Mucosa of stomach (tissue), 1 donor: ENCODE data around the gene VAPA.
"Not testable (repeated sequence)": the region's sequence is repeated elsewhere in the genome, so short reads cannot be mapped to it uniquely, and the experiment has no call there.

Experiments
- H3K27me3 ChIP-seq: one replicate; pipeline ENCODE4 v1.7.0; 2013; ENCODE audit warnings: mild to moderate bottlenecking, low read length; ENCODE audit not compliant: control insufficient read depth, insufficient read depth
- H3K36me3 ChIP-seq: one replicate; pipeline ENCODE4 v1.7.0; 2013; ENCODE audit warnings: low read length; ENCODE audit not compliant: control insufficient read depth, insufficient read depth
- H3K4me1 ChIP-seq: one replicate; pipeline ENCODE4 v1.7.0; 2013; ENCODE audit warnings: mild to moderate bottlenecking, low read length; ENCODE audit not compliant: control insufficient read depth, insufficient read depth
- H3K4me3 ChIP-seq: one replicate; pipeline ENCODE4 v1.7.0; 2013; ENCODE audit warnings: low read length
- H3K9ac ChIP-seq: one replicate; pipeline ENCODE4 v1.7.0; 2013; ENCODE audit warnings: mild to moderate bottlenecking, low read length, moderate library complexity
- H3K9me3 ChIP-seq: one replicate; pipeline ENCODE4 v1.7.0; 2013; ENCODE audit warnings: mild to moderate bottlenecking, low read length, moderate library complexity; ENCODE audit not compliant: control insufficient read depth
- donor health status: Pancreatic carcinoma.

Gene VAPA

DNA sequence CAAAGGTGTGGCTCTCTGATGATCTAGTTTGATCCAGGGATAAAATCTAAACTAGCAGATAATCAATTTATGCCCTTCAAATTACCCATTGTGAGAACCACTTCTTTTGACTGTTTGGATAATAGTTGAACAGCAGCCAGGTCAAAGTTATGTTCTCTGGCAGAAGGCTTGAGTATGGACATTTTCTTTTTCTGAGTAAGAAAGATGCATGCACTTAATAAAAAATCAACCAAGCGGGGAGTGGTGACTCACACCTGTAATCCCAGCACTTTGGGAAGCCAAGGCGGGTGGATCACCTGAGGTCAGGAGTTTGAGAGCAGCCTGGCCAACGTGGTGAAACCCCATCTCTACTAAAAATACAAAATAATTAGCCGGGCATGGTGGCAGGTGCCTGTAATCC is 22.3 kb upstream of the VAPA start:
- not testable (repeated sequence) for H3K36me3 ChIP-seq, H3K4me3 ChIP-seq, H3K9me3 ChIP-seq, H3K9ac ChIP-seq, H3K4me1 ChIP-seq, H3K27me3 ChIP-seq

DNA sequence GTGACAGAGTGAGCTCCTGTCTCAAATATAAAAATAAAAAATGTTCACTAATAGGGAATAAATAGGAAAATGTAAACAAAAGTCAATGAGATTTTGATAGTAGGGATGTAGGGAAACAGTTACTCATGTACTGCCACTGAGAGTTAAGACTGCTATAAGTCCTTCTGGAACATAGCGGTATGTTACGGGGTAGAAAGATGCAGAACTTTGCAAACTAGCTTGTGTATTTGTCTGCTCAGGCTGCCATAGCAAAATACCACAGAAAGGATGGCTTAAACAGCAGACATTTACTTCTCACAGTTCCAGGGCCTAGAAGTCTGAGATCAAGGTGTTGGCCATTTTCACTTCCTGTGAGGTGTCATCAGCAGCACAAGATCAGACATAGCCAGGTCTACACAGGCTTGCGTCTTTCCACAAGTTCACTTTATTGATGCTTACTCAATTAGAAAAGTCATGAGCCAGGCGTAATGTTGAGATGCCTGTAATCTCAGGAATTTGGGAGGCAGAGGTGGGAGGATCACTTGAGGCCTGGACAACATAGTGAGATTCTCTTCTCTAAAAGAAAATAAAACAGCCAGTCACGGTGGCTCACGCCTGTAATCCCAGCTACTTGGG is 19.3 kb upstream of the VAPA start:
- no peaks in the 10 kb centered on the region for H3K9me3 ChIP-seq
- H3K27me3 ChIP-seq, result no peaks in the 10 kb centered on the region
- no peak overlapping the region for H3K4me3 ChIP-seq
- no peaks in the 10 kb centered on the region for H3K36me3 ChIP-seq
- H3K4me1 ChIP-seq, result no peaks in the 10 kb centered on the region
- no peak overlapping the region for H3K9ac ChIP-seq

DNA sequence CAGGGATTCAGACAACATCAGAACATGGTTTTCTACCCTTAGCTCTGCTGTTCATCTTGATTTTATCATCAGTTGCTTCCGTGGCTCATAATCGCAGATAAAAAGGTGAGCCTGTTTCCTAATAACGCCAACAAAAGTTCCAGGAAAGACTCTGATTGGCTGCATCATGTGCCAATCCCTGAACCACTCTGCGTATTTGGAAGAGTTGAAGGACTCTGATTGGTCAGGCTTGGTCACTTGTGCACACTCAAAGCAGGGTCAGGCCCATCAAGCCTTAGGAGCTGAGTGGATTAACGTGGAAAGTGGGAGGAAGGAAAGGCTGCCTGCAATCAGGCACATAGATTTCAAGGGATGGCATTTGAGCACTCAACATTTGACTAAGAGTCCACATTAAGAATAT is 16.7 kb upstream of the VAPA start:
- H3K9ac ChIP-seq, result no peak overlapping the region
- H3K9me3 ChIP-seq, result no peaks in the 10 kb centered on the region
- no peaks in the 10 kb centered on the region for H3K4me1 ChIP-seq
- no peak overlapping the region for H3K4me3 ChIP-seq
- H3K36me3 ChIP-seq, result no peaks in the 10 kb centered on the region
- no peaks in the 10 kb centered on the region for H3K27me3 ChIP-seq

DNA sequence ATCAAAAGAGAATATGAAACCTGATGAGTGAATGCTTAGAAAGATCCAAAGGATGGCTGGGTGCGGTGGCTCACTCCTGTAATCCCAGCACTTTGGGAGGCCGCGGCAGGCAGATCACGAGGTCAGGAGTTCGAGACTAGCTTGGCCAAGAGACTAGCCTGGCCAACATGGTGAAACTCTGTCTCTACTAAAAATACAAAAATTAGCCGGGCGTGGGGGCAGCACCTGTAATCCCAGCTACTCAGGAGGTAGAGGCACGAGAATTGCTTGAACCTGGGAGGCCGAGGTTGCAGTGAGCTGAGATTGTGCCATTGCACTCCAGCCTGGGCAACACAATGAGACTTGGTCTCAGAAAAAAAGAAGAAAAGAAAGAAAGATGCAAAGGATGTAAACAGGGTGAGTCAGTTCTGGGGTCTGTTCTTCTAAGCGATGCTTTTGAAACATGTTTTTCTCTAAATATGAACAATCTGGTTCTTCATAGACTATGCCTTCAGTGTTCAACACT is 16.0 kb upstream of the VAPA start:
- H3K9me3 ChIP-seq, H3K27me3 ChIP-seq, H3K36me3 ChIP-seq, H3K9ac ChIP-seq, H3K4me3 ChIP-seq, H3K4me1 ChIP-seq: not testable (repeated sequence)

DNA sequence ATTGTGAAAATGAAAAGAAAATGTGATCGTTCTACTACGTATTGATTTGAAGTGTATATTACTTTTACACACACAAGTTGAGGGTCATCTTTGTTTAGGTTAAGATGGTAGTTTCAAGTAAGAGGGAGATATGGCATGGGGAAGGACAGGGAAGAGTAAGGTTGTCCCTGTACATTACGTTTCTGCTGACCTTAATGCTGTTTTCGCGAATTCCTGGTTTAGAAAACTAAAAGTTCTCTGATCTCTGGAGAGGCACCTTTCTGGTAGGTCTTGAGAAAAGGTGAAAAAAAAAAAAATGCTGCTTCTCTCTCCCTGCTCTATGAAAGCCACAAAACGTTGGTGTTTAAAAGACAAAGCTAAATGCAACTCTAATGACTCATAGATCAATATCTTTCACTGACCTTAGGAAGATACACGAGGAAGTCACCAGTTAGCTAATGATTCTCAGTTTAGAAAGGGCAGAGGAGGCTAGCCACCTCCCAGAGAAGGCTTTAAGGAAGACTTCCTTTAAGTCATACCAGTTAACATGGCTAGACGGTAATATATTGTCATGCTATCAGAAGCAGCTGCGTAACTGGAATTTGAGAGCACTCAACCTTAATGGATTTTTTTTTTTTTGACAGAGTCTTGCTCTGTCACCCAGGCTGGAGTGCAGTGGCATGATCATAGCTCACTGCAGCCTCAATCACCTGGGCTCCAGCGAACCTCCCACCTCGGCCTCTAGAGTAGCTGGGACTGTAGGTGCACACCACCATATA is 14.8 kb upstream of the VAPA start:
- Histone ChIP-seq H3K9ac (no peak overlapping the region), H3K4me3 (no peak overlapping the region), H3K36me3 (no peaks in the 10 kb centered on the region), H3K9me3 (no peaks in the 10 kb centered on the region), H3K4me1 (no peaks in the 10 kb centered on the region), H3K27me3 (no peaks in the 10 kb centered on the region)

DNA sequence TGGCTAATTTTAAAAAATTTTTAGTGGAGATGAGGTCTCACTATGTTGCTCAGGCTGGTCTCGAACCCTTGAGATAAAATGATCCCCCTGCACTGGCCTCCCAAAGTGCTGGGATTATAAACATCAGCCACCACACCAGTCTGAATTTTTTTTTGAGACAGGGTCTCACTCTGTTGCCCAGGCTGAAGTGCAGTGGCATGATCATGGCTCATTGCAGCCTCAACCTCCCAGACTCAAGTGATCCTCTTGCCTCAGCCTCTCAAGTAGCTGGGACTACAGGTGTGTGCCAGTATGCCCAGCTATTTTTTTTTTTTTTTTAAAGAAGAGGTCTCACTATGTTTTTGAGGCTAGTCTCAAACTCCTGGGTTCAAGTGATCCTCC is 14.3 kb upstream of the VAPA start:
- H3K36me3 ChIP-seq, H3K4me1 ChIP-seq, H3K4me3 ChIP-seq, H3K9ac ChIP-seq, H3K9me3 ChIP-seq, H3K27me3 ChIP-seq: not testable (repeated sequence)

DNA sequence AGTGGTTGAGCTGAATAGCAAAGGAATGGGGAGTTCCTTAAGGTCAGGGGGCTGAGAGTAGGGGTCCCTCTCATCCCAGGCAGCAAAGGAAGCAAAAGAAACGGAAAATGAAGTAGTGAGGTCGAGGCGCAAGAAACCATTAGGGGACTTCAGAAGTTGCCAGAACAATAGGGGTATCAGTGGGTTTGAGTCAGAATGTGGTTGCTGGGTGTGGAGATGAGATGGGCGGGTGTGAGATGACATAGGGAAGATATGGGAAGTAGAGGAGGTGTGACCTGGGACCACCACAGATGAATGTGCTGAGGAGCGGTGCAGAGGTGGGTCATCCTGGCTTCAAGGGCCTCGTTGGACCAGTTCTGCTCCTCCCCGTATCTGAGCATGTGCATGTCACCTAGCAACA is 13.1 kb upstream of the VAPA start:
- no peak overlapping the region for H3K9ac ChIP-seq
- no peaks in the 10 kb centered on the region for H3K27me3 ChIP-seq
- no peak overlapping the region for H3K4me3 ChIP-seq
- H3K9me3 ChIP-seq, result no peaks in the 10 kb centered on the region
- no peaks in the 10 kb centered on the region for H3K36me3 ChIP-seq
- H3K4me1 ChIP-seq, result no peaks in the 10 kb centered on the region

DNA sequence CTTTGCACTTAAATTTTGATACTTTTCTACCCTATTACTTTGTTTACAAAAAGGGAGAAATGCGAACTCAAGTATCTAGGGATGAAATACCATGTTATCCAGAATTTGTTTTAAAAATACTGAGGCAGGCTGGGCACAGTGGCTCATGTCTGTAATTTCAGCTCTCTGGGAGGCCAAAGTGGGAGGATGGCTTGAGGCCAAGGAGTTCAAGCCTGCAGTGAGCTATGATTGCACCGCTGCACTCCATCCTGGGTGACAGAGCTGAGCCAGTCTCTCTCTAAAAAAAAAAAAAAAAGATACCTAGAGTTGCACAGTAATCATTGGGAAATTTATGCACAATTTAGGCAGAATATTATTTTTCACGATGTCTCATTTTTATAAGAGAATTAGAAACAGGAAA is 12.4 kb upstream of the VAPA start:
- H3K9me3 ChIP-seq, result no peaks in the 10 kb centered on the region
- H3K9ac ChIP-seq, result no peak overlapping the region
- no peaks in the 10 kb centered on the region for H3K4me1 ChIP-seq
- H3K4me3 ChIP-seq, result no peak overlapping the region
- no peaks in the 10 kb centered on the region for H3K36me3 ChIP-seq
- H3K27me3 ChIP-seq, result no peaks in the 10 kb centered on the region

DNA sequence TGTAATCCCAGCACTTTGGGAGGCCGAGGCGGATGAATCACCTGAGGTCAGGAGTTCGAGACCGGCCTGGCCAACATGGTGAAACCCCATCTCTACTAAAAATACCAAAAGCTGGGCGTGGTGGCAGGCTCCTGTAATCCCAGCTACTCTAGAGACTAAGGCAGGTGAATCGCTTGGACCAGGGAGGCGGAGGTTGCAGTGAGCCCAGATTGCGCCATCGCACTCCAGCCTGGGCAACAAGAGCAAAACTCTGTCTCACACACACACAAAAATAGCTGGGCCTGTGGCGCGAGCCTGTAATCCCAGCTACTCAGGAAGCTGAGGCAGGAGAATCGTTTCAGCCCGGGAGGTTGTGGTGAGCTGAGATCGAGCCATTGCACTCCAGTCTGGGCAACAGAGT is 11.6 kb upstream of the VAPA start:
- H3K4me1 ChIP-seq, H3K27me3 ChIP-seq, H3K36me3 ChIP-seq, H3K9me3 ChIP-seq, H3K9ac ChIP-seq, H3K4me3 ChIP-seq: not testable (repeated sequence)

DNA sequence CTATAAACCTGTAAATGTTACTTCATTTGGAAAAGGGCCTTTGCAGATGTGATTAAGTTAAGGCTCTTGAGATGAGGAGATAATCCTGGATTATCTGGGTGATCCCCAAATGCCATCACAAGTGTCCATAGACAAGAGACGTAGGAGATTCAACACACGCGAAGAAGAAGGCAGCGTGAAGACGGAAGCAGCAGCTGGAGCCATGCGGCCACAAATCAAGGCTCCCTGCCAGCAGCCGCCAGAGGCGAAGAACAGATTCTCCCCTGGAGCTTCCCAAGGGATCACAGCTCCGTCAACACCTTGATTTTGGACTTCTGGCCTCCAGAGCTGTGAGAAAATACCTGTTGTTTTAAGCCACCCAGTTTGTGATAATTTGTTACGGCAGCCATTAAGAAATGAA is 11.0 kb upstream of the VAPA start:
- Histone ChIP-seq H3K27me3 (no peaks in the 10 kb centered on the region), H3K9me3 (no peaks in the 10 kb centered on the region), H3K9ac (no peak overlapping the region), H3K36me3 (no peaks in the 10 kb centered on the region), H3K4me1 (no peaks in the 10 kb centered on the region), H3K4me3 (no peak overlapping the region)

DNA sequence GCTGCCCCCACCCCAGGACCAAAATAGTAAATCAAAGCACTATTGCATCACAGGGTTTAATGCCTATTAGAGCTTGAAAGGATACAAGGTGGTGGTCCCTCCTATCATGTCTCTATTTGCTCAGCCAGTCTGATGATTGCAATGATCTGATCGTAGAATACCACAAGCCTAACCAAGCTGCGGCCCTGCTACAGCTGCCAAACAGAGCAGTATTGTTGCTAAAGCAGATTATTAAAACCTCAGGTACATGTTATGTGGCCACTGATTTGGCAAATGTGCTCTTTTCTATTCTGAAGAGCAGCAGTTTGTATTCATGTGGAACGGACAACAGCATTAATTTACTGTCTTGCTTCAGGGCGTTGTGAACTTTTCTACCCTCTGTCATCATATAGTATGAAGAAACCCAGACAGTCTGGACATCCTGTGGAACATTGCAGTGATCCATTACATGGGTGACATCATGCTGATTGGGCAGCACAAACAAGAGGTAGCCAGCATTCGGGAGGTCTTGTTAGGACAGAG is 8.4 kb upstream of the VAPA start:
- no peaks in the 10 kb centered on the region for H3K9me3 ChIP-seq
- H3K4me1 ChIP-seq, result no peaks in the 10 kb centered on the region
- H3K4me3 ChIP-seq, result no peak overlapping the region
- no peak overlapping the region for H3K9ac ChIP-seq
- no peaks in the 10 kb centered on the region for H3K27me3 ChIP-seq
- no peaks in the 10 kb centered on the region for H3K36me3 ChIP-seq

DNA sequence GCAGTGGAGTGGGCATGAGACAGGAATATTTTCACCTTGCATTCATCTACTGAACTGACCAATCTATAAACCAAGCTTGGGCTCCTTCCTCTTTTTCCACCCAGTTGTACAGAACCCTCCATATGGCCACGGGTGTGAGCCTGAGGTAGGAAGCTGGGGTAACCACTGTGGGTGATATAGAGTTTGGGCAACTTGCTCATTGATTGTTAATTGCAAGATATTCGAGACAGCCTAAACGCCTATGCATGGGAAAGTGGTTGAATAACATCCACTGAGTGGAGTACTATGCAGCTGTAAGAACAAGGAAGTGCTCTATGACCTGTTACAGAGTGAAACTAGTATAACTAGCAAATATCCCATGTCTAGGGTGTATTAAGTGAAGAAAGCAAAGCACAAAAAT is 7.3 kb upstream of the VAPA start:
- H3K27me3 ChIP-seq, result no peaks in the 10 kb centered on the region
- H3K9ac ChIP-seq, result no peak overlapping the region
- no peaks in the 10 kb centered on the region for H3K9me3 ChIP-seq
- H3K4me1 ChIP-seq, result no peaks in the 10 kb centered on the region
- no peaks in the 10 kb centered on the region for H3K36me3 ChIP-seq
- no peak overlapping the region for H3K4me3 ChIP-seq
